NCI-H2029 (cell line): ENCODE results near the gene PRAMEF12.
"Not testable (repeated sequence)": the region's sequence is repeated elsewhere in the genome, so short reads cannot be mapped to it uniquely, and the experiment has no call there.

ENCODE experiments used
- DNase-seq: peaks from one replicate; lab custom pipeline; 2025; lab: John Stamatoyannopoulos, UW

The PRAMEF12 gene

GRCh38 chr1:12773438-12773837 is at the start of gene PRAMEF12:
PRAMEF12 (plus strand) TSS chr1:12773738; CDS start chr1:12774868, 1,130 bp downstream.
- DNase-seq, result no peak

DNA sequence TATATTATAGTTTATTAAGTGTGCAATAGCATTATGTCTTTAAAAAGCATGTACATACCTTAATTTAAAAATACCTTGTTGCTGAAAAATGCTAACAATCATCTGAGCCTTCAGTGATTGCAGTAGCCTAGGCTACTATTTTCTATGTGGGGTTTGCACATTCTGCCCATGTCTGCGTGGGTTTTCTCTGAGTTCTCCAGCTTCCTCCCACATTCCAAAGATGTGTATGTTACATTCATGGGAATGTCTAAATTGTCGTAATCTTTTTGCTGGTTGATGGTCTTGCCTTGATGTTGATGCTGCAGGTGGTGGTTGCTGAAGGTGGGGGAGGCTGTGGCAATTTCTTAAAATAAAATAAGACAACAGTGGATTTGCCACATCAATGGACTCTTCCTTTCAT is 45.1 kb upstream of the PRAMEF12 start:
- no peak for DNase-seq

GRCh38 chr1:12730156-12730555 is 43.4 kb upstream of the PRAMEF12 start:
- DNase-seq, result no peak

- DNase-seq, result not testable (repeated sequence)
Measured at GRCh38 chr1:12731084-12731483, 42.5 kb upstream of the PRAMEF12 start.

DNA sequence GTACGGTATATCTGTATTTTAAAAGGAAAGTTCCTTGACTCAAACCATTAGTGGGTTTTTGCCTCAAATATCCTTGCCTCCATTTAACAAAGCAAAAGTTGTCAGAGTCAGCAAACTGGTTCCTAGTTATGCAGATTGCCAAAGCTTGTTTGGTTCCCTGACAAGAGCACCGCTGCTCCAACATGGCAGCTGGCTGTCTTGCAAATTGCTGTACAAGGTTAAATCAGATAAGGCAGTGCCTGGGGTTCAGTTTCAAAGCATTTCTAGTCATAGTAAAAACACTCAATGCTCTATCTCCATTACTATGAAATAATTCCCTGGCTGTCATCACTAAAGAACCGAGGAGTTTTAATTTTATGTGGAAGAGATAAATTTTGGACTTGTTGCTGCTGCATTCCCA is 38.9 kb upstream of the PRAMEF12 start:
- no peak for DNase-seq

DNA sequence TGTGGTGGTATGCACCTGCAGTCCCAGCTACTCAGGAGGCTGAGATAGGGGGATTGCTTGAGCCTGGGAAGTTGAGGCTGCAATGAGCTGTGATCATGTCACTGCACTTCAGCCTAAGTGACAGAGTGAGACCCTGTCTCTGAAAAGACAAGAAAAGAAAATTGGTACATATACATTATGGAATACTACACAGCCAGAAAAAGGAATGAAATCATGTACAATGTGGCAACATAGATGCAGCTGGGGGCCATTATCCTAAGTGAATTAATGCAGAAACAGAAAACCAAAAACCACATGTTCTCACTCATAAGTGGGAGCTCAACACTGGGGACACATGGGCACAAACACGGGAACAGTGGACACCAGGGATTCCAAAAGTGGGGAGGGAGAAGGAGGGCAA is 34.6 kb upstream of the PRAMEF12 start:
- DNase-seq, result no peak

DNA sequence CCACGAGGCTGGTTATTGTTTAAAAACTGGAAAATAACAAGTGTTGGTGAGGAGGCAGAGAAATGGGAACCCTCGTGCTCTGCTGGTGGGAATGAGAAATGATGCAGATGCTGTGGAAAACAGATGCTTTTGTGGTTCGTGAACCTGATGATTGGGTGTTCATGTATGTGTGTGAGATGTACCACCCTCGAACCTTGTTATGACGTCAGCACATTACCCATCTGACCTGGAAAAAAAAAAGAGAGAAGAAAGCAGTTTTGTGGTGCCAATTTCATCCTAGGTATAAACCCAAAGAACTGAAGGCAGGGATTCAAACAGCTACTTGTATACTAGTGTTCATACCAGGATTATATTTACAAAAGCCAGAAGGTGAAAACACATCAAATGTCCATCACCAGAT is 33.9 kb upstream of the PRAMEF12 start:
- DNase-seq, result no peak

DNA sequence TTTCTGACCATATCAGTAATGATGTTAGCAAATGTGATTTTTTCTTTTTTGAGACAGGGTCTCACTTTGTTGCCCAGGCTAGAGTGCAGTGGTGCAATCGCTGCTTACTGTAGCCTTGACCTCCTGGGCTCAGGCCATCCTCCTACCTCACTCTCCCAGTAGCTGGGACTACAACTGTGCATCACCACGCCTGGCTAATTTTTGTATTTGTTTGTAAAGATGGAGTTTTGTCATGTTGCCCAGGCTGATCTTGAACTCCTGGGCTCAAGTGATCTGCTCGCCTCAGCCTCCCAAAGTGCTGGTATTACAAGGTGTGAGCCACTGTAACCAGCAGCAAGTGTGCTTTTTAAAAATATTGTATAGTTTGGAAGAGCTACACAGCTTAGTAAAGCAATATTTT is 31.6 kb upstream of the PRAMEF12 start:
- DNase-seq, result no peak

- DNase-seq, result no peak
Measured at GRCh38 chr1:12745126-12745991, 28.2 kb upstream of the PRAMEF12 start.

GRCh38 chr1:12745992-12746323 is 27.6 kb upstream of the PRAMEF12 start, which contains the start of gene CFAP107:
CFAP107 (plus strand) TSS chr1:12746200; CDS start chr1:12746431, 231 bp downstream.
- peak; percentile 61 for DNase-seq

GRCh38 chr1:12748778-12749355 is 24.7 kb upstream of the PRAMEF12 start:
- DNase-seq, result no peak

GRCh38 chr1:12754738-12755137 is 18.8 kb upstream of the PRAMEF12 start:
- no peak for DNase-seq

GRCh38 chr1:12756273-12756672 is 17.3 kb upstream of the PRAMEF12 start:
- no peak for DNase-seq

- no peak for DNase-seq
Measured at GRCh38 chr1:12756768-12757413, 16.6 kb upstream of the PRAMEF12 start.

GRCh38 chr1:12757836-12758235 is 15.7 kb upstream of the PRAMEF12 start:
- DNase-seq, result no peak

DNA sequence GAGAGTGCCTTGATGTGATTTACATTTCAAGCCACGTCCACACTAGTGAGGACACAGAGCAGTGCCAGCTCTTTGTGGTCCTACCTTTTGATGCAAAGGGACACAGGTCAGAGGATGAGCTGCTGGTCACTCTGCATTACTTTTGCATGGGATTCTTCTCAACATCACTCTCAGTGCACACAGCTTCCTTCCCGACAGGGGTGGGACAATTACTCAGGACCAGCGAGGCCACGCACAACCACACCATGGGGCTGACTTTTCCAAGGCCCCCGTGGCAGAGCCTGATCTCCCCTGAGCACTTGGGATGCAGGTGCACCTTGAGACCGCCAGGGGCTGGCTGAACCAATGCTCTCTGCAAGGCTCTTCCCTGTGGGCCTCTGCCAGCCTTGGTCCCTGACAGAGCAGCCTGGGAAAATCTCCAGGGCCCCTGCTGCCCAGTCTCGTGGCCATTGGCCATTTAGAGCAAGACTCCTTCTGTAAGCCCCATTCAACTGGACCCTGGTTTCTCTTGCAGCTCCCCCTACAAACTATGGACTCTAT is 13.2 kb upstream of the PRAMEF12 start:
- DNase-seq, result no peak

DNA sequence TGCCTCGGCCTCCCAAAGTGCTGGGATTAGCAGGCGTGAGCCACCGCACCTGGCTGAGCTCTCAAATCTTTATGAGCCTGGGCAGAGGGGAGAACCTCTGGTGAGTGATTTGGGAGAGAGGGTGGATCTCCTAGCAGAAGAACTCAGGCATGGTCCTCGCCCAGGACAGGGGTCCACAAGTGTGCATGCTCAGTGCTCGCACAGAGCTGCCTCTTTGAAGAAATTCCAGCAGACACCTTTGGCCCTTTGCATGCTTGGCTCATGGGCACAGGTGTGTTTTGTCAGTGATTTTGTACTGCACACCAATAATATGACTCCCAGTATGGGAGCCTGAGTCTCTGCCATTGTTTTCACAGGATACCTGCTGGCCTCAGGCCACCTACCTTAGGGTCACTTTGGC is 11.8 kb upstream of the PRAMEF12 start:
- no peak for DNase-seq

GRCh38 chr1:12762766-12763165 is 10.8 kb upstream of the PRAMEF12 start:
- DNase-seq, result no peak

GRCh38 chr1:12763479-12763878 is 10.1 kb upstream of the PRAMEF12 start:
- DNase-seq, result no peak

DNA sequence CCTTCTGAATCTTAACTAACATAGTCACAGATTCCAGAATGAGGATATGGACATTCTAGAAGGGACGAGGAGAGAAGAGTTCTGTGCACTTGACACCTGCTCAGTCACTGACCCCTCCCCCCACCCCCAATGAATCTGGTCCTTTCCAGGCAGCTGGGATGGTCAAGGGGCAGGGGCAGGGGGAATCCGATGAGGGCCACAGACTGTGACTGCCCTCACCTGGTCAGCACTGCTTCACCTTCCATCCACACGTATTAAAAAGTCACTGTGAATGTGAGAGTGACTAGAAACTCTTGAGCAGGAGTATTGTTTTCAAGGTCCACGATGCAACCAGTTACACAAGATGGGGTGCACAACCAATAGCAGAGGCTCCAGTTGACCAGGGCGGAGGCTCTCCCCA is 9.5 kb upstream of the PRAMEF12 start:
- no peak for DNase-seq

DNA sequence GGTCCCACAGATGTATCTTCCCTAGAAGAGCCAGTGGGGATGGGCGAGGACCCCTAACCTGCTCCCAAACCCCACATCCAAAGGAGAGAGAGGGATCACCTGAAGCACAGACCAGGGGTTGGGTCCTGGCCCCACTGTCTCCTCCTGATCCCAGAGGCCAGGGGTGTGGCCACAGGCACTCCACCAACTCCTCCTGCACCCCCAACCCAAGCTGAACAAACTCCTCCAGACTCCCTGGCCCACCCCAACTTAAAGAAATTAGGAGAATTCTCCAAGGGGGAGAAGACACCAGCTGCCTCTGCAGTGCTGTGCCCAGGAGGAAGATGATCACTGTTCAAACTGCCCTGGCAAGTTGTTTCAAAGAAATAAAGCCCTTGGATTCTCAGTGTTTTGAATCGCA is 4.5 kb upstream of the PRAMEF12 start:
- DNase-seq, result no peak

DNA sequence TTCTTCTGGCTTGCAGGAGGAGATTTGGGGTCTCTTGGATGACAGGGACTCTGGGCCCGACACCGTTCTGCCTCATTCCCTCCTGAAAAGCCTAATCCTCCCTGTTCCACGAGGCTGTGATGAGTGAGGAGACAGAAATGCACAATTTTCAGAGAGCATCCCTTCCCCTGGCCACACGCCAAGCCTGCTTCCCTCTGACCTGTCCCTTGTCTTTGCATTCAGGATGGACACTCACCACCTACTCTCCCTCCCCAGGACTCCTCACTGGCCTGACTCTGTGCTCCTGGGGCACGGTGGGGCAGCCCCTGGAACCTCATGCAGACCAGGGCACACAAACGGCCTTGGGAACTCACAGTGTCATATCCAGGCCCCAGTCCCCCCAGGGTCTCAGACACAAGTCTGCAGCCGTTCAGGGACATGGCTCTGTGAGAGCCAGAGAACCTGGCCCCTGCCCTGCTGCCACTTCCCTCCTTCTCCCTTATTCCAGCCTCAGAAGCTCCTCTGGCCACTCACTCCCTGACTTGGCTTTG is 3.5 kb upstream of the PRAMEF12 start:
- DNase-seq, result no peak

DNA sequence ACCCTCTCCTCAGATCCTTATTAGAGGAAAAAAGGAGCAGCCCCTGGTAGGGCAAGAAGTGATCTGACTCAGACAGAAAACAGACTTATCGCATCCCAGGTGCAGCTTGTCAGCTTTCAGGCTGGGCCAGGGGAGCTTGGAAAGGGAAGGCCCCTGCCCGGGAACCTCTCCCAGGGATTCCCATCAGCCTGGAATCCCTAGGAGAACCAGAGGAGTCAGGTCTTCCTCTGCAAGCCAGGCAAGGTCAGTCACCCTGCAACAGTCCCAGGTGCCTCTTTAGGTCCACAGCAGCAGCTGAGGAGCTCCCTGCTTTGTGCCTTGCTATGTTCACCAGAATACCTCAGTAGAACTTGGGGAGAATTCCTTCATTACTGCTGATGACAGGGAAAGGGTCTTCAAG is 2.9 kb upstream of the PRAMEF12 start:
- DNase-seq, result no peak
